Parathyroid adenoma (tissue), 2 donors: Measurements from ENCODE around the gene SLC35G6.
"Not testable (repeated sequence)": the region's sequence is repeated elsewhere in the genome, so short reads cannot be mapped to it uniquely, and the experiment has no call there.

Experiments
- H2AFZ ChIP-seq: fragments of 300-600 bp; sonication (generic); one replicate; pipeline ENCODE4 v1.7.0; 2017; ENCODE audit warnings: antibody characterized with exemption, mild to moderate bottlenecking
- H3K27ac ChIP-seq: fragments of 300-600 bp; sonication (generic); one replicate; pipeline ENCODE4 v1.7.0; 2017
- H3K27me3 ChIP-seq: fragments of 300-600 bp; sonication (generic); one replicate; pipeline ENCODE4 v1.7.0; 2017; ENCODE audit warnings: low read length; ENCODE audit not compliant: control insufficient read depth, insufficient read depth
- H3K36me3 ChIP-seq: fragments of 300-600 bp; sonication (generic); one replicate; pipeline ENCODE4 v1.7.0; 2017; ENCODE audit warnings: low read length; ENCODE audit not compliant: control insufficient read depth, insufficient read depth
- H3K4me1 ChIP-seq: fragments of 300-600 bp; sonication (generic); one replicate; pipeline ENCODE4 v1.7.0; 2017; ENCODE audit warnings: control low read depth
- H3K4me2 ChIP-seq: fragments of 300-600 bp; sonication (generic); one replicate; pipeline ENCODE4 v1.7.0; 2017; ENCODE audit warnings: low read length
- H3K4me3 ChIP-seq: fragments of 300-600 bp; sonication (generic); one replicate; pipeline ENCODE4 v1.7.0; 2017; ENCODE audit warnings: low read depth, low read length
- H3K79me2 ChIP-seq: fragments of 300-600 bp; sonication (generic); one replicate; pipeline ENCODE4 v1.7.0; 2017; ENCODE audit warnings: control low read depth
- H3K9ac ChIP-seq: fragments of 300-600 bp; sonication (generic); one replicate; pipeline ENCODE4 v1.7.0; 2017; ENCODE audit warnings: mild to moderate bottlenecking
- H3K9me3 ChIP-seq: fragments of 300-600 bp; sonication (generic); one replicate; pipeline ENCODE4 v1.7.0; 2017; ENCODE audit warnings: low read length; ENCODE audit not compliant: control insufficient read depth
- TF ChIP-seq, protein P1 (sequence below): fragments of 300-600 bp; sonication (generic); IDR thresholded peaks from one replicate; pipeline ENCODE4 v1.7.0; 2017; ENCODE audit warnings: antibody characterized with exemption, mild to moderate bottlenecking
- donor health status: primary hyperparathyroidism.

The SLC35G6 gene

DNA sequence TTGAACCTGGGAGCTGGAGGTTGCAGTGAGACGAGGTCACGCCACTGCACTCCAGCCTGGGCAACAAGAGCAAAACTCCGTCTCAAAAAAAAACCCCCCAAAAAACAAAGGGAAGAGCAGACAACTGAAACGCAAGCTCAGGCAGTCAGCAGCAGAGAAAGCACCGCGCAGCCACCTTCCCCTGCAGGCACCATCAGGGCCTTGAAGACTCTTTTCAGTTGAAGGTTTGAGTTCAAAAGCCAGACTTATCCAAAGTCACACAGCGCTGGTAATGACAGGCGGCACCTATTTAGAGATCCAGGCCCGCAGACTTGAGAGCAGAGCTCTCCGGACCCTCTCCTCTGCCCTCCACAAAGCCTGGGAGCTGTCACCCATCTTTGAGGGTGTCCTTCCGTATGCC is 13.0 kb upstream of the SLC35G6 start:
- H3K9ac ChIP-seq = no peak overlapping the region
- H3K4me3 ChIP-seq = no peak overlapping the region
- H3K27ac ChIP-seq = peak overlapping the region; percentile 89
- H3K36me3 ChIP-seq = no peaks in the 10 kb centered on the region
- TF ChIP-seq, protein P1, sequence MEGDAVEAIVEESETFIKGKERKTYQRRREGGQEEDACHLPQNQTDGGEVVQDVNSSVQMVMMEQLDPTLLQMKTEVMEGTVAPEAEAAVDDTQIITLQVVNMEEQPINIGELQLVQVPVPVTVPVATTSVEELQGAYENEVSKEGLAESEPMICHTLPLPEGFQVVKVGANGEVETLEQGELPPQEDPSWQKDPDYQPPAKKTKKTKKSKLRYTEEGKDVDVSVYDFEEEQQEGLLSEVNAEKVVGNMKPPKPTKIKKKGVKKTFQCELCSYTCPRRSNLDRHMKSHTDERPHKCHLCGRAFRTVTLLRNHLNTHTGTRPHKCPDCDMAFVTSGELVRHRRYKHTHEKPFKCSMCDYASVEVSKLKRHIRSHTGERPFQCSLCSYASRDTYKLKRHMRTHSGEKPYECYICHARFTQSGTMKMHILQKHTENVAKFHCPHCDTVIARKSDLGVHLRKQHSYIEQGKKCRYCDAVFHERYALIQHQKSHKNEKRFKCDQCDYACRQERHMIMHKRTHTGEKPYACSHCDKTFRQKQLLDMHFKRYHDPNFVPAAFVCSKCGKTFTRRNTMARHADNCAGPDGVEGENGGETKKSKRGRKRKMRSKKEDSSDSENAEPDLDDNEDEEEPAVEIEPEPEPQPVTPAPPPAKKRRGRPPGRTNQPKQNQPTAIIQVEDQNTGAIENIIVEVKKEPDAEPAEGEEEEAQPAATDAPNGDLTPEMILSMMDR = no peak
- peaks cover 74% of the 10 kb centered on the region for H3K79me2 ChIP-seq
- no peak overlapping the region for H3K4me2 ChIP-seq
- no peaks in the 10 kb centered on the region for H3K9me3 ChIP-seq
- no peaks in the 10 kb centered on the region for H3K27me3 ChIP-seq
- no peak overlapping the region for H2AFZ ChIP-seq
- H3K4me1 ChIP-seq = peaks cover 44% of the 10 kb centered on the region

DNA sequence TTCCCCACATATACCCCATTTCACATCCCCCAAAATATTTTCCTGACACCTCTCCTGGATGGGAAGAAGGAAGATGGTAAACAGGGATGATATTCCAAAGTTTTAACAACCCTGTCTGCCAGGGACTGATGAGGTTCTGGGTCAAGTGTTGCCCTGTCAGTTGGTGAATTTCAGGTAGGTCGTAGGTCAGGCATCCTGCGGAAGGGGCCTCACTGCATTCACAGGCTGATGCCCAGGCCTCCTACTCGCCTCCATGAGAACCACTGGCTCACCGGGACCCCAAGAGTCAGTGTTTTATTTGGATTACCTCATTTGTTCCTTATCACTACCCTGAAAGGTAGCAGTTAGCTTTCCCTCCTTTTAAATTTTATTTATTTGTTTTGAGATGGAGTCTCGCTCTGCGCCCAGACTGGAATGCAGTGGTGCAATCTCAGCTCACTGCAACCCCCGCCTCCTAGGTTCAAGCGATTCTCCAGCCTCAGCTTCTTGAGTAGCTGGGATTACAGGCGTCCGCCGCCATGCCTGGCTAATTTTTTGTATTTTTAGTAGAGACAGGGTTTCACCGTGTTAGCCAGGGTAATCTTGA is 12.3 kb upstream of the SLC35G6 start:
- Histone ChIP-seq H3K4me3 (peak overlapping the region; percentile 6), H3K4me2 (peak overlapping the region; percentile 37), H3K27ac (peak overlapping the region; percentile 89), H3K9me3 (no peaks in the 10 kb centered on the region), H3K27me3 (no peaks in the 10 kb centered on the region), H3K79me2 (peaks cover 75% of the 10 kb centered on the region), H3K4me1 (peaks cover 44% of the 10 kb centered on the region), H2AFZ (no peak overlapping the region), H3K36me3 (no peaks in the 10 kb centered on the region), H3K9ac (no peak overlapping the region)
- TF ChIP-seq, protein P1 = no peak

DNA sequence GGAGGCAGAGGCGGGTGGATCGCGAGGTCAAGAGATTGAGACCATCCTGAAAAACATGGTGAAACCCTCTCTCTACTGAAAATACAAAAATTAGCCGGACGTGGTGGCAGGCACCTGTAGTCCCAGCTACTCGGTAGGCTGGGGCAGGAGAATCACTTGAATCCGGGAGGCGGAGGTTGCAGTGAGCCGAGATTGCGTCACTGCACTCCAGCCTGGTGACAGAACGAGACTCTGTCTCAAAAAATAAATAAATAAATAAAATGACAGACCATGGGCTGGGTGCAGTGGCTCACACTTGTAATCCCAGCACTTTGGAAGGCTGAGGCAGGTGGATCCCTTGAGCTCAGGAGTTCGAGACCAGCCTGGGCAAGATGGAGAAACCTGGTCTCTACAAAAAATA is 11.4 kb upstream of the SLC35G6 start:
- H3K9me3 ChIP-seq, H2AFZ ChIP-seq, H3K4me2 ChIP-seq, H3K9ac ChIP-seq, H3K36me3 ChIP-seq, H3K4me3 ChIP-seq, H3K27me3 ChIP-seq: not testable (repeated sequence)
- Histone ChIP-seq H3K79me2 (peaks cover 78% of the 10 kb centered on the region), H3K27ac (peak overlapping the region; percentile 89), H3K4me1 (peaks cover 44% of the 10 kb centered on the region)

DNA sequence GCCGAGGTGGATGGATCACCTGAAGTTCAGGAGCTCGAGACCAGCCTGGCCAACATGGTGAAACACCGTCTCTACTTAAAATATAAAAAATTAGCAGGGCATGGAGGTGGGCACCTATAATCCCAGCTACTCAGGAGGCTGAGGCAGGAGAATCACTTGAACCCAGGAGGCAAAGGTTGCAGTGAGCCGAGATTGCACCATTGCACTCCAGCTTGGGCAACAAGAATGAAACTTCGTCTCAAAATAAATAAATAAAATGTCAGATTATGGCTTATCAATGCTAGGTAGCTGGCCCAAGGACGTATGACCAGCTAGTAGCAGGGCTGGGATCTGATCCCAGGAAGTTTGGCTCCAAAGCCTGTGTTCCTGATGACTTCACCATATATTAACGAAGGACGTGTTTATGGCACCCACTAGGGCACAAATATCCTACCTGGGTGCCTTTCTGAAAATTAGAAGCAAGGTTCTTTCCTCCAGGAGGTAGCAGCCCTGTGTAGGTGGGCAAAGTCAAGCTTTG is 10.7 kb upstream of the SLC35G6 start:
- H3K4me1 ChIP-seq = peaks cover 44% of the 10 kb centered on the region
- H3K27me3 ChIP-seq, H3K36me3 ChIP-seq, H3K4me2 ChIP-seq, H3K4me3 ChIP-seq, H2AFZ ChIP-seq, H3K9ac ChIP-seq, H3K9me3 ChIP-seq: not testable (repeated sequence)
- peaks cover 81% of the 10 kb centered on the region for H3K79me2 ChIP-seq
- peak overlapping the region; percentile 89 for H3K27ac ChIP-seq

DNA sequence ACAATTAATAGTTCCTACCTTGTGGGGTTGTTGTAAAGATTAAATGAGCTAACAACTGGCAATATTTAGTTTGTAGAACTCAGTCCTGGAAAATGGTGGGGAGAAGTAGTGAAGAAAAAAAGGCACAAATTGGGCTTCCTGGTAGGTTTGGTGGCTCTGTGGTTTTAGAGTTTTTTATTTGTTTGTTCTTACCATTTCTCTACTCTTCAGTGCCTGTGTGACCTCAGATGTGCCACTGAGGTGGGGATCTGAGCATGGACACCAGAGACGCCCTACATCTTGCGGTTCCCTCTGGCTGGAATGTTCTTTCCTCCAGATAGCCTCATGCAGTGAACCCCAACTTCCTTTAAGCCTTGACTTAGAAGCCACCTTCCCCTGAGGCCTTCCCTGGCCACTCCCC is 9.5 kb upstream of the SLC35G6 start:
- Histone ChIP-seq H3K9ac (no peak overlapping the region), H3K27ac (peak overlapping the region; percentile 89), H3K9me3 (no peaks in the 10 kb centered on the region), H3K4me1 (peaks cover 47% of the 10 kb centered on the region), H3K4me2 (no peak overlapping the region), H3K79me2 (peaks cover 81% of the 10 kb centered on the region), H2AFZ (no peak overlapping the region), H3K27me3 (no peaks in the 10 kb centered on the region), H3K36me3 (no peaks in the 10 kb centered on the region), H3K4me3 (no peak overlapping the region)
- TF ChIP-seq, protein P1 = no peak

DNA sequence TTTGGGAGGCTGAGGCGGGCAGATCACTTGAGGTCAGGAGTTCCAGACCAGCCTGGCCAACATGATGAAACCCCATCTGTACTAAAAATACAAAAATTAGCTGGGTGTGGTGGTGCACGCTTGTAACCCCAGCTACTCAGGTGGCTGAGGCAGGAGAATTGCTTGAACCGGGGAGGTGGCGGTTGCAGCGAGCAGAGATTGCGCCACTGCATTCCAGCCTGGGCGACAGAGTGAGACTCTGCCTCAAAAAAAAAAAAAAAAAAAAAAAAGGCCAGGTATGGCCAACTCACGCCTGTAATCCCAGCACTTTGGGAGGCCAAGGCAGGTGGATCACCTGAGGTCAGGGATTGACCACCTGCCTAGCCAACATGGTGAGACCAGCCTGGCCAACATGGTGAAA is 6.5 kb upstream of the SLC35G6 start:
- not testable (repeated sequence) for H3K4me2 ChIP-seq, H3K9ac ChIP-seq
- H3K27ac ChIP-seq = peak overlapping the region; percentile 99

More for the DNA sequence above, 6.5 kb upstream of the SLC35G6 start:
- H3K79me2 ChIP-seq = peaks cover 78% of the 10 kb centered on the region
- H3K9me3 ChIP-seq, H2AFZ ChIP-seq, H3K27me3 ChIP-seq, H3K36me3 ChIP-seq, H3K4me3 ChIP-seq: not testable (repeated sequence)
- peaks cover 35% of the 10 kb centered on the region for H3K4me1 ChIP-seq
